GM19455 (cell line): Measurements from ENCODE around the gene FGF19.

Source experiments
- ATAC-seq: cut with Tn5 transposase; IDR thresholded peaks from one replicate; pipeline ENCODE4 v1.9.1; 2021; ENCODE audit not compliant: unreplicated experiment

The FGF19 gene, protein sequence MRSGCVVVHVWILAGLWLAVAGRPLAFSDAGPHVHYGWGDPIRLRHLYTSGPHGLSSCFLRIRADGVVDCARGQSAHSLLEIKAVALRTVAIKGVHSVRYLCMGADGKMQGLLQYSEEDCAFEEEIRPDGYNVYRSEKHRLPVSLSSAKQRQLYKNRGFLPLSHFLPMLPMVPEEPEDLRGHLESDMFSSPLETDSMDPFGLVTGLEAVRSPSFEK

GRCh38 chr11:69703768-69704507 lies at the start of gene FGF19:
FGF19 (minus strand) TSS chr11:69704022; CDS start chr11:69703876, 146 bp downstream.
- no peak for ATAC-seq

- no peak for ATAC-seq
Observed at GRCh38 chr11:69752890-69753289, 49.1 kb upstream of the FGF19 start.

- no peak for ATAC-seq
Observed at GRCh38 chr11:69750875-69751597, 47.2 kb upstream of the FGF19 start.

DNA sequence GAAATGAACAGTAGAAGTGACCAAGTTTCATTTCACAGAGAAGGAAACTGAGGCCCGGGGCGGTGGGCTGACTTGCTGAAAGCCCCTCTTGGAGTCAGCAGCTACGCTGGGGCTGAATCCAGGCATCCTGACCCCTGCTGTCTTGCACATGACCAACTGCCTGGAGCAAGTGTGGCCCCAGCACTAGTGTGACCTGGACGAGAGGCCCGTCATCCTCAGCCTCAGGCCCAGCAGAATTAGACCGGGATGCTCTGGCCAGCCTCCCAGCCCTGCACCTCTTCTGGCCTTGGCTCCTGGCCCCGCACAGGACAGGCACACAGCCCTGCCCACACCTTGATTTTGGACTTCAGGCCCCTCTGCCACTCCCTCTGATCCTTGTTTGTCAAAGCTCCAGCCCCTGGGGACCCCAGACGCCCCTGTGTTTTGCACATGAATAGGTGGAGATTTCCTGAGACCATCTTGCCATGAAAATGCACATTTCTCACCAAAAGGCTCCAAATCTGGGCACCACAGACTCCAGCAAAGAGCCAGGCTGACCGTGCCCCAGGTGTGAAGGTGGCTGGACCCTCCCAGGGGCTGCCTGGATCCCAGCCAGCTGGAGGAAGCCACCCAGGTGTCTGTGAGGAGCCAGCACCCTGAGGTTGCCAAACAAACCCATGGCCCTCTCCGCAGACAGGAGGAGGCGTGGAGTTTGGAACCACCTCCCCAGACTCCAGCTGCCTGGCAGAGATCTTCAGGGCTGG lies 46.5 kb upstream of the FGF19 start:
- ATAC-seq: no peak

DNA sequence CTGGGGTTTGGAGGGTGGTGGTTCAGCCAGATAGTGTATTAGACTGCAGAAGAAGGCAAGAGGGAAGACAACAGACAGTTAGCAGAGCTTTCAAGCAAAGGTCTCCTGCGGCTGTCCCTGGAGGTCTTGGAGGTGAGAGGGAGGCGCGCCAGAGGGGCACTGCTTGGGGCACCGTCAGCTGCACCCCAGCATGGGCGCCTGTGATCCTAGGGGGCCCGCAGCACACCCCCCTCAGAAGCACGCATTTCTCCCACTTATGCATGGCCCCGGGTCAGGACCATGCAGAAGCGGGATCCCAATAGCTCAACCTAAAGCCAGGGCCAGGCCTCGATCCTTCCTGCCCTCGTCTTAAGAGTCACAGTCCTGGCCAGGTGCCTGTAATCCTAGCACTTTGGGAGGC lies 44.8 kb upstream of the FGF19 start:
- no peak for ATAC-seq

- ATAC-seq: no peak
Observed at GRCh38 chr11:69746752-69747742, 43.2 kb upstream of the FGF19 start.

DNA sequence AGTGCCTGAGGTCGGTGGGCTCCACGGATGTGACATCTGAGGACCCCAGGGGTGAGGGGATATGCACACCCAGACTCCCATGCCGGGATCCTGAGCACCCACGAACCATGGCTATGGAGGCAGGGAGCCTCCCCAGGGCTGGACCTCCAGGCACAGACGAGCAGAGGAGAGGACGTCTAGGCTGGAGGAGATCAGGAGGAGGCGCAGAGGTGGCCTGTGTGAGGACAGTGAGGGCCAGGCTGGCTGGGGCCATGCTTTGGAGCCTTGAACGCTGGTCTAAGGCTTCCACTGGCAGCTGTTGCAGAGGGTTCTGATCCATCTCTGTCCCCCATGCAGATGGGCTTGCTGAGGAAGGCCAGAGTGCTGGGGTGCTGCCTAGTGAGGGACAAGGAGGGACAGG lies 42.3 kb upstream of the FGF19 start:
- no peak for ATAC-seq

- ATAC-seq: no peak
Observed at GRCh38 chr11:69745201-69745600, 41.4 kb upstream of the FGF19 start.

GRCh38 chr11:69744435-69744834 lies 40.6 kb upstream of the FGF19 start:
- no peak for ATAC-seq

GRCh38 chr11:69734841-69735240 lies 31.0 kb upstream of the FGF19 start:
- ATAC-seq: no peak

- no peak for ATAC-seq
Observed at GRCh38 chr11:69734367-69734766, 30.5 kb upstream of the FGF19 start.

DNA sequence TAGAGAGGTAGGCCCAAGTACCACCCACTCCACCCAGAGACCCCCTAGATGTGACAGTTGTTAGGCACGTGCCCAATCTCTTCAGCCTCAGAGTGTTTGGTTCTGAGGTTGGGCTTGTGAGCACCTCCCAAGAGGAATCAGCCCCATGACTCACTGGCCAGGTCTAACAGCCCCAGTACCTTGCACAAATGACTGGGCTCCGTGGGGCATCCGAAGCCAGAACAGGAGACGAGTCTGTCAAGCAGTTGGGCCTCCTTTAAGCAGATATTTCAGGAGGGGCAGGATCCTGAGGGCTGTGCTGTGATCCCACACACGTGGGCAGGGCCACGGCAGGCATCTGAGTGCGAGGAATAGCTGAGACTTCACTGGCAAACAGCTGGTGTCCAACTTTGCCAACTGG lies 29.1 kb upstream of the FGF19 start:
- ATAC-seq: no peak

- ATAC-seq: no peak
Observed at GRCh38 chr11:69731110-69731509, 27.3 kb upstream of the FGF19 start.

DNA sequence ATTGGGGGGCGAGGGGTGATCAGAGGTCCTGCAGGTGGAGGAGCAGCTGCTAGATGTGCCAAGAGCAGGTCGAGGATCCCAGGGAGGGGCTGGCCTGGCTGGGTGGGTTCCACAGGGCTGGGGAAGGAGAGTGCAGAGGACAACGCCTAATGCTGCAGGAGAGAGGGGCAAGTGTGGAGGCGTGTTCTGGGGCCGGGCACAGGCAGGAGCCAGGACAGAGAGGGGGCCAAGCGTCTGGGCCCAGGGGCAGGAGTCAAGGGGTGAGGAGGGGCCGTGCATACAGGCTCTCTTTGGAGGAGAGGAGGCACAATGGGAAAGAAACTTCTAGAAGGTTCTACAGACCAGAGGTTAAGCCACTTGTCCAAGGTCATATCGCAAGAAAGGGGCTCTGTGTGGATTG lies 26.7 kb upstream of the FGF19 start:
- ATAC-seq: no peak

GRCh38 chr11:69729252-69729651 lies 25.4 kb upstream of the FGF19 start:
- no peak for ATAC-seq

- no peak for ATAC-seq
Observed at GRCh38 chr11:69727266-69727665, 23.4 kb upstream of the FGF19 start.

DNA sequence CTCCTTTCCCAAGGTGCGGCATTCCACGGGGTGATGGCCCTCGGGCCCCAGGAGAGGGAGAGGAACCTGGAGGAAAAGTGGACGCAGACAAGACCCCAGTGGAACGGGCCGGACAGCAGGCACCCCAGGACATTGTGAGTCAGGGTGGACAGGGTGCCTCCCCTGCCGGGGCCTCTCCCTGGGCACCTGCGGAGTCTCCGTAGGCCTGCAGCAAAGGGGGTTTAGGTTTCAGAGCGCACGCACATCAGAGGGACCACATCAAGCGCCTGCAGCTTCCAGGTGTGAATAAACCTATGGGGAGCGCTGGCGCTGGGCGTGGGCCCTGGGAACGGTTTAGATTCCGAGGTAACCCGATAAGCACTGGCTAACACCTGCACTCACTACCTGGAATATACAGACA lies 22.7 kb upstream of the FGF19 start:
- no peak for ATAC-seq

DNA sequence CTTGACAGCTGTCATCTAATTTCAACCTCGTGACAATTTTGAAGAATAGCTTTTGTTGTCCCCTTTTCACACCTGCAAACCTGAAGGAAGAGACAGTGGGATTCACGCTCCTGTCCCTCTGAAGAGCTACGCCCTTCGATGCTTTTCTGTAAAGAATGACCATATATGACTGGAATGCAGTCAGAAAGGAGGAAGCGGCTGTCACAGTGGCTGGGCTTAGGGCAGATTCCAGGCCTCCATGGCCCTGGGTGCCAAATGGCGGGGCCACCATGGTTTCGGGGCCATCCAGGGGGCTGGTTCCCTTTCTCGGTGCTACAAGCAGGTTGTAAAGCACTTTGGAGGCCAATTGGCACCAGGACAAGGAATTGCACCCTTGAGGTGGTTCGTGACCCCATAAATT lies 22.2 kb upstream of the FGF19 start:
- ATAC-seq: no peak

DNA sequence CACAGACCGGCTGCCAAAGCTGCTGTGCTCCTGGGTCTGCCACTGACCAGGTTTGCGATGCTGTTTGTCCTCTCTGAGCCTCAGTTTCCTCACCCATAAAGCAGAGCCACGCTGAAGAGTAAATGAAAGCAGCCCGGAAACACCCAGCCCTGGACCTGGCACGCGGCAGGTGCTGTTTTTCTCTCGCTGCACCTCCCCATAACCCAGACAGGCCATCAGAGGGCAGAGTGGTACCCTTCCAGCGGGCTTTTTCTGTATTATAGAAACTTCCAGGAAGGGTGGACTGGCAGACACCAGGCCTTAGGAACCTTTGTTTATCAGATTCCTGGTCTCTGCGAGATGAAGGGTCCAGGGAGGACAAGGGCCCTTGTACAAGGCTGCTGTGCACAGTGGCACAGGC lies 17.9 kb upstream of the FGF19 start:
- ATAC-seq: no peak

DNA sequence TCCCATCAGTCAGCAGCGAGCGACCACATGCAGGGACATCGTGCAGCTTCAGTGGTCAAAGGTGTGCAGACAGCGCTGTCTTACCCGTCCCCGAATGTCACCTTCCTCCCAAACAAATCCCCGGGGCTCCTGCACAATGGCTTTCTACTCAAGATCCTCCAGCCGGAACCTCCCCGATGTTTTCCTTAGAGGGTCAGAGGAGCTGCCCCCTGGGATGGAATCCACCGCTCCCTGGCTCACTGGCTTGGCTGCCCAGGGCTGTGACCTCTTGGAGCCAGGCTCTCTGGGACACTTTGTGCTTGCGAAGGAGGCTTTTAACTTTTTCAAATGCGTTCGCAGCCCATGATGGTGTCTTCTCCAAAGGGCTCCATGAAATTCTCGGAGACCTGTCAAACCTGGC lies 17.3 kb upstream of the FGF19 start:
- no peak for ATAC-seq
